ENCODE results near the gene UBALD1.

DNA sequence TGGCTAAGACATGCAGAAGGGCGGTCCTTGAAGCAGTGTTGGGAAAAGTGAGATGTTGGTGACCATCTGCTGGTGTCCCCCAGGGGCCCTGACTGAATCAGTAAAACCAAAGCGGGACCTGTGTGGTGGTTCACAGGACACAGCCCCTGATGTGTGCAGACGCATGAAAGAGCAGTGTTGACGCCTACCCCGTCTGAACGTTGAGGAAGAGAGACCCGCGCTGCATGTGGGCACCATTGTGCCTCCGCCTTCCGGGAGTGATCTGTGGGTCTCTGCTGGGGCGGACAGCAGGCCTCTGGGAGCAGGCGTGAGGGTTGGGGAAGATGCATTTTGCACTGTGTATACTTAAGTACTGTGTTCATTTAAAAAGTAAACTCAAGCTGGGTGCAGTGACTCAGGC is 41.5 kb upstream of the UBALD1 start:
- no peak for TF ChIP-seq POLR2A (IDR thresholded peaks at IDR 0.05)
- TF ChIP-seq, protein P1, sequence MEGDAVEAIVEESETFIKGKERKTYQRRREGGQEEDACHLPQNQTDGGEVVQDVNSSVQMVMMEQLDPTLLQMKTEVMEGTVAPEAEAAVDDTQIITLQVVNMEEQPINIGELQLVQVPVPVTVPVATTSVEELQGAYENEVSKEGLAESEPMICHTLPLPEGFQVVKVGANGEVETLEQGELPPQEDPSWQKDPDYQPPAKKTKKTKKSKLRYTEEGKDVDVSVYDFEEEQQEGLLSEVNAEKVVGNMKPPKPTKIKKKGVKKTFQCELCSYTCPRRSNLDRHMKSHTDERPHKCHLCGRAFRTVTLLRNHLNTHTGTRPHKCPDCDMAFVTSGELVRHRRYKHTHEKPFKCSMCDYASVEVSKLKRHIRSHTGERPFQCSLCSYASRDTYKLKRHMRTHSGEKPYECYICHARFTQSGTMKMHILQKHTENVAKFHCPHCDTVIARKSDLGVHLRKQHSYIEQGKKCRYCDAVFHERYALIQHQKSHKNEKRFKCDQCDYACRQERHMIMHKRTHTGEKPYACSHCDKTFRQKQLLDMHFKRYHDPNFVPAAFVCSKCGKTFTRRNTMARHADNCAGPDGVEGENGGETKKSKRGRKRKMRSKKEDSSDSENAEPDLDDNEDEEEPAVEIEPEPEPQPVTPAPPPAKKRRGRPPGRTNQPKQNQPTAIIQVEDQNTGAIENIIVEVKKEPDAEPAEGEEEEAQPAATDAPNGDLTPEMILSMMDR (IDR thresholded peaks at IDR 0.05): no peak
